Neural cell (in vitro differentiated cells): Measurements from ENCODE around the gene FERMT1.

Experiments
- CTCF ChIP-seq: fragments of 450-650 bp; IDR thresholded peaks from 2 replicates; pipeline ENCODE4 v1.5.1; 2014; ENCODE audit warnings: antibody characterized with exemption, mild to moderate bottlenecking, moderate library complexity; ENCODE audit not compliant: poor library complexity, severe bottlenecking
- EP300 ChIP-seq: fragments of 450-650 bp; conservative IDR thresholded peaks from 2 replicates; pipeline ENCODE4 v1.6.1; 2014; ENCODE audit warnings: antibody characterized with exemption, mild to moderate bottlenecking, moderate library complexity; ENCODE audit not compliant: poor library complexity, severe bottlenecking
- EZH2 ChIP-seq: fragments of 200-600, 300-800 bp; shearing (Covaris generic), sonication (generic); IDR thresholded peaks from 2 replicates; pipeline ENCODE4 v1.6.1; 2014; ENCODE audit warnings: antibody characterized with exemption, low read length, borderline replicate concordance, mild to moderate bottlenecking; ENCODE audit not compliant: insufficient read depth, poor library complexity, severe bottlenecking
- POLR2AphosphoS5 ChIP-seq: IDR thresholded peaks from 2 replicates; pipeline ENCODE4 v1.6.1; 2012
- RAD21 ChIP-seq: fragments of 450-650 bp; conservative IDR thresholded peaks from 2 replicates; pipeline ENCODE4 v1.6.1; 2014; ENCODE audit warnings: antibody characterized with exemption, mild to moderate bottlenecking, moderate library complexity
- REST ChIP-seq: IDR thresholded peaks from 2 replicates; pipeline ENCODE4 v1.6.1; 2012; ENCODE audit warnings: borderline replicate concordance
- TAF1 ChIP-seq: IDR thresholded peaks from 2 replicates; pipeline ENCODE4 v1.6.1; 2012; ENCODE audit warnings: low read depth

GRCh38 chr20:6164421-6165341, 41.9 kb upstream of the FERMT1 start:
- TF ChIP-seq CTCF (no peak), EZH2 (no peak), POLR2AphosphoS5 (no peak), EP300 (no peak), RAD21 (no peak), REST (no peak), TAF1 (no peak)
